ENCODE results near the gene CD3G. TPM values are rescaled to one million over a fixed set of nuclear protein-coding genes. Genes with fewer than 3 reads are reported as not detected.

The CD3G gene
- total and polyA plus RNA-seq, 4 donors = 0.19 to 0.84 (median 0.33) TPM

DNA sequence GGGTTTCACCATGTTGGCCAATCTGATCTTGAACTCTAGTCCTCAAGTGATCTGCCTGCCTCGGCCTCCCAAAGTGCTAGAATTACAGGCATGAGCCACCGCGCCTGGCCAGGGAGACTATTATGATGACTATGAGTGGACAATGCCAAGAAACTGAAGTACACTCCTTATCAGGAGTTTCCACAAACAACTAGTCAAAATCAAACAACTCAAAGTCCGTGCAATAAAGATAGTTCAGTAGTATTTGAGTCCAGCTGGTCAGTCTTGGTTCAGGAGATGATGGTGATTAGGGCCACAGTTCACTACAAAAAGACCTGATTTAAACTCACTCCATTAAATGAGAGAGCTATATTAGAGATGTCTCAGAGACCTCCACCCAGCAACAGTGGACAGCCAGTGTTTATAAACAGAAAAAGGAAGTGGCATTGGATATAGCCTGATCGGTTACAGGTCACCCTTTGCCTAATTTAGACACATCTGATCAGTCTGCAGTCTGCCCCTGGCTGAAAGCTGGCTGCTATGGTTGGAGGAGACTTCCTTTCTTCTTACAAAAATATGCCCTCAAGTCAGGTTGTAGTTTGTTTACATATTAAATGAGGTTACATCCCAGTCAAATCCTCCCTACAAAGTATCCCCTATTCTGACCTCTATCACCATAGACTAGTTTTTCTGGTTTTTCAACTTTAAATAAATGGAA, 22.6 kb upstream of the CD3G start:
- DNase-seq (ENCODE audit: low spot score) = no peak
- Histone ChIP-seq H3K9ac (ENCODE audit: low read depth in 1 of 2, low read length in 2 of 2) (no peak overlapping the region), H3K4me1 (ENCODE audit: control insufficient read depth in 4 of 4, insufficient read depth in 4 of 4, low read length in 3 of 4) (peaks cover 2 to 15% (median 11%) of the 10 kb centered on the region in 4 donors)

More for the DNA sequence above, 22.6 kb upstream of the CD3G start:
- Histone ChIP-seq H3K9me3 (ENCODE audit: control insufficient read depth in 4 of 4, low read length in 3 of 4) (no peaks in the 10 kb centered on the region), H3K27ac (ENCODE audit: low read depth in 1 of 2, low read length in 2 of 2) (peak overlapping the region in 1 of 2 donors; percentile 46), H3K27me3 (ENCODE audit: control insufficient read depth in 4 of 4, insufficient read depth in 4 of 4, low read length in 3 of 4) (no peaks in the 10 kb centered on the region), H3K4me3 (ENCODE audit: low read depth in 1 of 3, low read length in 3 of 3) (no peak overlapping the region), H3K36me3 (ENCODE audit: control insufficient read depth in 4 of 4, insufficient read depth in 3 of 4, low read depth in 1 of 4, low read length in 3 of 4) (no peaks in the 10 kb centered on the region)
- TF ChIP-seq EGR1 (IDR thresholded peaks at IDR 0.05; ENCODE audit: low read depth in 2 of 2) (peak in 1 of 2 donors; percentile 64), GABPA (IDR thresholded peaks at IDR 0.05 in 1 of 2, conservative IDR thresholded peaks at IDR 0.05 in 1 of 2) (no peak), ATF3 (IDR thresholded peaks at IDR 0.05) (peak; percentile 69), NR2F2 (IDR thresholded peaks at IDR 0.05) (peak; percentile 15), HNF4G (IDR thresholded peaks at IDR 0.05) (peak; percentile 97), TAF1 (conservative IDR thresholded peaks at IDR 0.05) (no peak), RXRA (IDR thresholded peaks at IDR 0.05) (peak; percentile 89 to 95), MAX (IDR thresholded peaks at IDR 0.05) (peak; percentile 75), JUND (IDR thresholded peaks at IDR 0.05) (peak; percentile 74 to 94), SP1 (IDR thresholded peaks at IDR 0.05) (peak; percentile 96), FOXA2 (IDR thresholded peaks at IDR 0.05) (peak; percentile 76), HNF4A (conservative IDR thresholded peaks at IDR 0.05) (peak; percentile 99), YY1 (IDR thresholded peaks at IDR 0.05) (peak; percentile 59), FOXA1 (IDR thresholded peaks at IDR 0.05) (peak; percentile 69), RAD21 (IDR thresholded peaks at IDR 0.05) (peak; percentile 28 to 47)
- TF ChIP-seq, protein P1, sequence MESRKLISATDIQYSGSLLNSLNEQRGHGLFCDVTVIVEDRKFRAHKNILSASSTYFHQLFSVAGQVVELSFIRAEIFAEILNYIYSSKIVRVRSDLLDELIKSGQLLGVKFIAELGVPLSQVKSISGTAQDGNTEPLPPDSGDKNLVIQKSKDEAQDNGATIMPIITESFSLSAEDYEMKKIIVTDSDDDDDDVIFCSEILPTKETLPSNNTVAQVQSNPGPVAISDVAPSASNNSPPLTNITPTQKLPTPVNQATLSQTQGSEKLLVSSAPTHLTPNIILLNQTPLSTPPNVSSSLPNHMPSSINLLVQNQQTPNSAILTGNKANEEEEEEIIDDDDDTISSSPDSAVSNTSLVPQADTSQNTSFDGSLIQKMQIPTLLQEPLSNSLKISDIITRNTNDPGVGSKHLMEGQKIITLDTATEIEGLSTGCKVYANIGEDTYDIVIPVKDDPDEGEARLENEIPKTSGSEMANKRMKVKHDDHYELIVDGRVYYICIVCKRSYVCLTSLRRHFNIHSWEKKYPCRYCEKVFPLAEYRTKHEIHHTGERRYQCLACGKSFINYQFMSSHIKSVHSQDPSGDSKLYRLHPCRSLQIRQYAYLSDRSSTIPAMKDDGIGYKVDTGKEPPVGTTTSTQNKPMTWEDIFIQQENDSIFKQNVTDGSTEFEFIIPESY (IDR thresholded peaks at IDR 0.05) = peak; percentile 87
- TF ChIP-seq, protein P2, sequence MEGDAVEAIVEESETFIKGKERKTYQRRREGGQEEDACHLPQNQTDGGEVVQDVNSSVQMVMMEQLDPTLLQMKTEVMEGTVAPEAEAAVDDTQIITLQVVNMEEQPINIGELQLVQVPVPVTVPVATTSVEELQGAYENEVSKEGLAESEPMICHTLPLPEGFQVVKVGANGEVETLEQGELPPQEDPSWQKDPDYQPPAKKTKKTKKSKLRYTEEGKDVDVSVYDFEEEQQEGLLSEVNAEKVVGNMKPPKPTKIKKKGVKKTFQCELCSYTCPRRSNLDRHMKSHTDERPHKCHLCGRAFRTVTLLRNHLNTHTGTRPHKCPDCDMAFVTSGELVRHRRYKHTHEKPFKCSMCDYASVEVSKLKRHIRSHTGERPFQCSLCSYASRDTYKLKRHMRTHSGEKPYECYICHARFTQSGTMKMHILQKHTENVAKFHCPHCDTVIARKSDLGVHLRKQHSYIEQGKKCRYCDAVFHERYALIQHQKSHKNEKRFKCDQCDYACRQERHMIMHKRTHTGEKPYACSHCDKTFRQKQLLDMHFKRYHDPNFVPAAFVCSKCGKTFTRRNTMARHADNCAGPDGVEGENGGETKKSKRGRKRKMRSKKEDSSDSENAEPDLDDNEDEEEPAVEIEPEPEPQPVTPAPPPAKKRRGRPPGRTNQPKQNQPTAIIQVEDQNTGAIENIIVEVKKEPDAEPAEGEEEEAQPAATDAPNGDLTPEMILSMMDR (IDR thresholded peaks at IDR 0.05; ENCODE audit: low read depth, low read length, missing input control) = no peak
- TF ChIP-seq, protein P3, sequence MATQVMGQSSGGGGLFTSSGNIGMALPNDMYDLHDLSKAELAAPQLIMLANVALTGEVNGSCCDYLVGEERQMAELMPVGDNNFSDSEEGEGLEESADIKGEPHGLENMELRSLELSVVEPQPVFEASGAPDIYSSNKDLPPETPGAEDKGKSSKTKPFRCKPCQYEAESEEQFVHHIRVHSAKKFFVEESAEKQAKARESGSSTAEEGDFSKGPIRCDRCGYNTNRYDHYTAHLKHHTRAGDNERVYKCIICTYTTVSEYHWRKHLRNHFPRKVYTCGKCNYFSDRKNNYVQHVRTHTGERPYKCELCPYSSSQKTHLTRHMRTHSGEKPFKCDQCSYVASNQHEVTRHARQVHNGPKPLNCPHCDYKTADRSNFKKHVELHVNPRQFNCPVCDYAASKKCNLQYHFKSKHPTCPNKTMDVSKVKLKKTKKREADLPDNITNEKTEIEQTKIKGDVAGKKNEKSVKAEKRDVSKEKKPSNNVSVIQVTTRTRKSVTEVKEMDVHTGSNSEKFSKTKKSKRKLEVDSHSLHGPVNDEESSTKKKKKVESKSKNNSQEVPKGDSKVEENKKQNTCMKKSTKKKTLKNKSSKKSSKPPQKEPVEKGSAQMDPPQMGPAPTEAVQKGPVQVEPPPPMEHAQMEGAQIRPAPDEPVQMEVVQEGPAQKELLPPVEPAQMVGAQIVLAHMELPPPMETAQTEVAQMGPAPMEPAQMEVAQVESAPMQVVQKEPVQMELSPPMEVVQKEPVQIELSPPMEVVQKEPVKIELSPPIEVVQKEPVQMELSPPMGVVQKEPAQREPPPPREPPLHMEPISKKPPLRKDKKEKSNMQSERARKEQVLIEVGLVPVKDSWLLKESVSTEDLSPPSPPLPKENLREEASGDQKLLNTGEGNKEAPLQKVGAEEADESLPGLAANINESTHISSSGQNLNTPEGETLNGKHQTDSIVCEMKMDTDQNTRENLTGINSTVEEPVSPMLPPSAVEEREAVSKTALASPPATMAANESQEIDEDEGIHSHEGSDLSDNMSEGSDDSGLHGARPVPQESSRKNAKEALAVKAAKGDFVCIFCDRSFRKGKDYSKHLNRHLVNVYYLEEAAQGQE (IDR thresholded peaks at IDR 0.05) = peak; percentile 57
- 26% methylated on average over 5 of the region's 5 CpGs for WGBS

Data from liver (tissue), 9 donors.